ENCODE data around the gene EREG. TPM values are rescaled to one million over a fixed set of nuclear protein-coding genes. Genes with fewer than 3 reads are reported as not detected.

The EREG gene
- total and polyA plus RNA-seq, 2 of the 8 experiments (the other 6 are each of a cell fraction or from before 2014, with no cell fraction given): not detected

GRCh38 chr4:74400395-74400794 is 35.5 kb downstream of the EREG start (continued):
- TF ChIP-seq RBBP5 (IDR thresholded peaks at IDR 0.05; ENCODE audit: borderline replicate concordance, low read depth, low read length): no peak
- TF ChIP-seq SRF (IDR thresholded peaks at IDR 0.05; ENCODE audit: low read depth, low read length): no peak
- no peak for TF ChIP-seq BRCA1 (IDR thresholded peaks at IDR 0.05; ENCODE audit: low read depth, low read length)
- TF ChIP-seq SP4 (IDR thresholded peaks at IDR 0.05; ENCODE audit: low read length): no peak
- no peak for TF ChIP-seq JUND (IDR thresholded peaks at IDR 0.05; ENCODE audit: low read length)
